GM12878 (cell line): Measurements from ENCODE around the gene RCAN1. TPM values are rescaled to one million over a fixed set of nuclear protein-coding genes. Genes with fewer than 3 reads are reported as not detected.

Experiments used
- ATAC-seq: fragments of 200-7000 bp; cut with Tn5 transposase; 3 replicates; pipeline ENCODE4 v1.9.1; 2020; ENCODE audit warnings: mild to moderate bottlenecking, moderate library complexity
- BruUV-seq: library from RNA; stranded (reverse); fragments of 400-500 nt; replicated peaks from 2 replicates; lab custom pipeline; 2021; lab: Mats Ljungman, UMichigan
- CTCF ChIA-PET: fragments of 300-600 bp; sonication (Branson Sonifier 250); formaldehyde crosslinking; extraction: SDS; loops from one replicate; lab custom pipeline; 2021; ENCODE audit warnings: inconsistent platforms; lab: Yijun Ruan, JAX
- POLR2A ChIA-PET: fragments of 350-600 bp; formaldehyde crosslinking; extraction: SDS; loops from one replicate; lab custom pipeline; 2021; ENCODE audit warnings: inconsistent platforms; lab: Charles Lee
- RAD21 ChIA-PET: fragments of 300-600 bp; sonication (Branson Sonifier 250); formaldehyde crosslinking; loops from one replicate; lab custom pipeline; 2023; ENCODE audit warnings: antibody characterized with exemption; ENCODE audit not compliant: unreplicated experiment; lab: Charles Lee
- SMC1A ChIA-PET: fragments of 300-600 bp; sonication (Branson Sonifier 250); formaldehyde crosslinking; loops from one replicate; lab custom pipeline; 2023; ENCODE audit not compliant: unreplicated experiment, uncharacterized antibody; lab: Charles Lee
- DNase-seq: peaks from one replicate; pipeline ENCODE4 v3.0.0-alpha.2; 2011; ENCODE audit warnings: low read depth, low spot score
- FAIRE-seq: peaks from 3 replicates; lab custom pipeline; 2011; peaks lifted over from hg19 to GRCh38; lab: Jason Lieb, UNC
- H2AFZ ChIP-seq: 2 replicates; pipeline ENCODE4 v1.6.0; 2011; ENCODE audit warnings: low read depth, low read length, control low read depth; ENCODE audit not compliant: control insufficient read depth
- H3K27ac ChIP-seq: 2 replicates; pipeline ENCODE4 v1.5.1; 2011; ENCODE audit warnings: control low read depth; ENCODE audit not compliant: control insufficient read depth, insufficient read depth
- H3K27me3 ChIP-seq, 2 experiments: replicated peaks in 1 of 2; 2 replicates each; pipeline versions ENCODE4 v1.6.0 to v1.6.1; 2011; ENCODE audit warnings: low read length in 1 of 2; ENCODE audit not compliant: control insufficient read depth in 2 of 2, insufficient read depth in 2 of 2
- H3K36me3 ChIP-seq, 2 experiments: 2 replicates each; pipeline ENCODE4 v1.5.1; 2011; ENCODE audit warnings: low read length in 1 of 2; ENCODE audit not compliant: control insufficient read depth in 2 of 2, insufficient read depth in 2 of 2
- H3K4me1 ChIP-seq: 2 replicates; pipeline ENCODE4 v1.6.1; 2011; ENCODE audit warnings: mild to moderate bottlenecking, low read length, moderate library complexity, mixed read lengths; ENCODE audit not compliant: control insufficient read depth, insufficient read depth
- H3K4me2 ChIP-seq: 2 replicates; pipeline ENCODE4 v1.6.0; 2011; ENCODE audit warnings: control low read depth; ENCODE audit not compliant: control insufficient read depth, insufficient read depth
- H3K4me3 ChIP-seq: fragments of 200-600 bp; sonication (generic); 2 replicates; pipeline ENCODE4 v1.5.1; 2016
- H3K79me2 ChIP-seq: 2 replicates; pipeline ENCODE4 v1.6.0; 2011; ENCODE audit warnings: low read length; ENCODE audit not compliant: control insufficient read depth, insufficient read depth
- H3K9ac ChIP-seq: 2 replicates; pipeline ENCODE4 v1.8.0; 2011; ENCODE audit warnings: low read length, control low read depth, mixed read lengths; ENCODE audit not compliant: control insufficient read depth, insufficient read depth
- H3K9me3 ChIP-seq: replicated peaks from 3 replicates; pipeline ENCODE4 v1.5.1; 2011; ENCODE audit warnings: mild to moderate bottlenecking, low read length; ENCODE audit not compliant: control insufficient read depth, insufficient read depth
- H4K20me1 ChIP-seq: 2 replicates; pipeline ENCODE4 v1.6.0; 2011; ENCODE audit not compliant: control insufficient read depth, insufficient read depth
- CUX1 ChIP-seq: IDR thresholded peaks from 2 replicates; pipeline ENCODE4 v1.6.1; 2012; ENCODE audit warnings: improper control_type of control experiment, low read depth, low read length; ENCODE audit not compliant: insufficient replicate concordance
- EGR1 ChIP-seq, 2 experiments: IDR thresholded peaks; 1 replicate in 1 of 2; 2 replicates in 1 of 2; pipeline ENCODE4 v1.6.1; 2011 to 2012; ENCODE audit warnings: low read depth in 2 of 2, low read length in 2 of 2, borderline replicate concordance in 1 of 2, mild to moderate bottlenecking in 1 of 2, moderate library complexity in 1 of 2
- ELK1 ChIP-seq: IDR thresholded peaks from 2 replicates; pipeline ENCODE4 v1.6.1; 2012; ENCODE audit warnings: low read depth, low read length, improper control_type of control experiment
- EP300 ChIP-seq, 2 experiments: fragments of 150-350 bp in 1 of 2; IDR thresholded peaks; 2 replicates each; pipeline ENCODE4 v1.6.1; 2011 to 2012; ENCODE audit warnings: low read depth in 2 of 2, low read length in 2 of 2, borderline replicate concordance in 1 of 2, improper control_type of control experiment in 1 of 2, inconsistent platforms in 1 of 2; ENCODE audit not compliant: control insufficient read depth in 1 of 2
- KLF5 ChIP-seq: fragments of 450-650 bp; IDR thresholded peaks from 2 replicates; pipeline ENCODE4 v1.6.1; 2014; ENCODE audit warnings: mild to moderate bottlenecking; ENCODE audit not compliant: partially characterized antibody
- MLLT1 ChIP-seq: fragments of 450-650 bp; IDR thresholded peaks from 2 replicates; pipeline ENCODE4 v1.6.1; 2016; ENCODE audit warnings: mild to moderate bottlenecking
- MXI1 ChIP-seq: fragments of 150-350 bp; IDR thresholded peaks from 2 replicates; pipeline ENCODE4 v1.6.1; 2011; ENCODE audit warnings: low read depth, mild to moderate bottlenecking, inconsistent platforms, low read length, improper control_type of control experiment
- RELB ChIP-seq: fragments of 450-650 bp; IDR thresholded peaks from 2 replicates; pipeline ENCODE4 v1.6.1; 2017; ENCODE audit warnings: low read depth, mild to moderate bottlenecking, moderate library complexity
- RUNX3 ChIP-seq: IDR thresholded peaks from 2 replicates; pipeline ENCODE4 v1.6.1; 2012; ENCODE audit warnings: low read length, inconsistent platforms
- SMC3 ChIP-seq: IDR thresholded peaks from 2 replicates; pipeline ENCODE4 v1.6.1; 2011; ENCODE audit warnings: low read length, improper control_type of control experiment, borderline replicate concordance
- TCF7 ChIP-seq: IDR thresholded peaks from 2 replicates; pipeline ENCODE4 v1.6.1; 2014; ENCODE audit warnings: antibody characterized with exemption, borderline replicate concordance
- WGBS: methylation state at CpG from one replicate; pipeline ENCODE4 v1.1.6; 2016; ENCODE audit warnings: low lambda C conversion rate; ENCODE audit not compliant: insufficient replicate concordance, insufficient coverage; ENCODE audit errors: missing lambda C conversion rate; 5-methylcytosine and 5-hydroxymethylcytosine counted together
- in situ Hi-C: fragments of 300-500 bp; cut with MboI; formaldehyde crosslinking; loops from 9 replicates; pipeline ENCODE4 v1.14.3; 2018; ENCODE audit warnings: mixed read lengths
- intact Hi-C: fragments of 100-400 bp; cut with micrococcal nuclease; formaldehyde crosslinking; loops from one replicate; pipeline ENCODE4 v1.14.2; 2022; ENCODE audit not compliant: unreplicated experiment
- polyA plus RNA-seq, 11 experiments: library from polyadenylated mRNA; depleted of rRNA in 4 of 11; unstranded in 6 of 11; stranded (reverse) in 5 of 11; fragments of >200 nt; fragmentation: Nextera tagmentation in 4 of 11; fragmentation: Illumina TruSeq in 1 of 11; extraction: Ambion mirVana in 4 of 11; extraction: Trizol in 1 of 11; gene quantifications; 1 replicate in 1 of 11; 2 replicates in 10 of 11; pipeline versions ENCODE4 v1.2.1 to v1.2.3, GENCODE V29; 2011 to 2016; ENCODE audit warnings: inconsistent platforms in 2 of 11, missing spikeins in 2 of 11, low read depth in 1 of 11
- total RNA-seq, 4 experiments: library from RNA; depleted of rRNA in 3 of 4; stranded (reverse); fragments of >200 nt in 3 of 4; fragmentation: Illumina TruSeq in 1 of 4; extraction: Trizol in 1 of 4; gene quantifications; 2 replicates each; pipeline versions ENCODE4 v1.2.1 to v1.2.3, GENCODE V29; 2013 to 2021

The RCAN1 gene
- total and polyA plus RNA-seq, 10 of the 15 experiments (the other 5 are each of a cell fraction or from before 2014, with no cell fraction given) = 2.8 to 12.9 (median 10.5) TPM

GRCh38 chr21:34615487-34615814 is 538 bp upstream of the RCAN1 start:
- TF ChIP-seq EP300 (IDR thresholded peaks at IDR 0.05; ENCODE audit: borderline replicate concordance in 1 of 2, control insufficient read depth in 1 of 2, low read depth in 2 of 2, low read length in 2 of 2) (no peak), MXI1 (no peak), CUX1 (peak; percentile 78), ELK1 (no peak), MLLT1 (peak; percentile 63; the same call in 1 of the 2 replicates), EGR1 (IDR thresholded peaks at IDR 0.05; ENCODE audit: borderline replicate concordance in 1 of 2, low read depth in 2 of 2, low read length in 2 of 2) (peak in 1 of 2 experiments; percentile 0; a peak in 1 of 3 replicates), SMC3 (no peak), KLF5 (peak; percentile 17), RELB (peak; percentile 10; the same call in 1 of the 2 replicates), RUNX3 (0 out of 2 replicates have a peak, but pooled peaks have one; percentile 2), TCF7 (no peak)
- CTCF ChIA-PET = interaction anchor here (0.5 to 4.7 kb wide), 5 partner anchors 12 to 802 kb away, joined by 3 to 30 read pairs (median 8); no protein-coding TSS in a partner anchor
- peak overlapping the region; percentile 72 for H3K4me3 ChIP-seq
- H2AFZ ChIP-seq = peak overlapping the region; percentile 94
- ATAC-seq = no peak; the same call in 1 of the 3 replicates
- H4K20me1 ChIP-seq = no peaks in the 10 kb centered on the region
- no peak for DNase-seq
- no peaks in the 10 kb centered on the region for H3K36me3 ChIP-seq
- in situ Hi-C loops = no loop called here
- FAIRE-seq = no peak
- peaks cover 6% of the 10 kb centered on the region for H3K4me1 ChIP-seq
- H3K79me2 ChIP-seq = no peaks in the 10 kb centered on the region; the same call in 1 of the 2 replicates
- RAD21 ChIA-PET = interaction anchor here (0.7 to 1.8 kb wide), 4 partner anchors 8 to 15 kb away, joined by 3 to 11 read pairs (median 3); no protein-coding TSS in a partner anchor
- 0% methylated on average over 8 of the region's 8 CpGs for WGBS
- H3K9ac ChIP-seq = 0 out of 2 replicates have a peak overlapping the region, but pooled peaks have one; percentile 24
- H3K27ac ChIP-seq = no peak overlapping the region
- peak overlapping the region; percentile 68 for H3K4me2 ChIP-seq
- POLR2A ChIA-PET = interaction anchor here (0.8 kb wide), 1 partner anchor 13 kb away, joined by 3 read pairs; no protein-coding TSS in a partner anchor
- BruUV-seq = no TSS peak
- SMC1A ChIA-PET = interaction anchor here (0.9 to 1.9 kb wide), 8 partner anchors 9 to 457 kb away, joined by 3 to 7 read pairs (median 4); no protein-coding TSS in a partner anchor
- intact Hi-C loops = loop anchor here (2.0 kb wide), 1 partner anchor 71 kb away; no protein-coding TSS in a partner anchor
- no peaks in the 10 kb centered on the region for H3K9me3 ChIP-seq
- no peaks in the 10 kb centered on the region for H3K27me3 ChIP-seq
